HepG2 (cell line): ENCODE measurements around the gene CAP2. TPM values are rescaled to one million over a fixed set of nuclear protein-coding genes. Genes with fewer than 3 reads are reported as not detected.

Experiments
- ATAC-seq: fragments of 200-7000 bp; cut with Tn5 transposase; 3 replicates; pipeline ENCODE4 v1.9.1; 2020; ENCODE audit warnings: mild to moderate bottlenecking, moderate library complexity
- BruUV-seq: library from RNA; stranded (reverse); fragments of 400-500 nt; replicated peaks from 2 replicates; lab custom pipeline; 2021; lab: Mats Ljungman, UMichigan
- CTCF ChIA-PET: fragments of 300-600 bp; formaldehyde crosslinking; extraction: SDS; loops from one replicate; lab custom pipeline; 2021; ENCODE audit warnings: low total read pairs, inconsistent platforms, low intra/inter-chr PET ratio; lab: Yijun Ruan, JAX
- POLR2A ChIA-PET: fragments of 350-600 bp; sonication (Branson Sonifier 250); formaldehyde crosslinking; loops from one replicate; lab custom pipeline; 2020; ENCODE audit warnings: antibody characterized with exemption, inconsistent platforms; lab: Yijun Ruan, JAX
- DNase-seq: peaks from one replicate; pipeline ENCODE4 v3.0.0-alpha.2; 2015; ENCODE audit warnings: low spot score
- FAIRE-seq: peaks from 3 replicates; lab custom pipeline; 2011; peaks lifted over from hg19 to GRCh38; lab: Jason Lieb, UNC
- H2AFZ ChIP-seq: one replicate; pipeline ENCODE4 v1.6.1; 2011; ENCODE audit warnings: low read length, inconsistent platforms
- H3K27ac ChIP-seq: fragments of 300-600 bp; 3 replicates; pipeline ENCODE4 v1.8.0; 2011; ENCODE audit warnings: mixed run types, mild to moderate bottlenecking, mixed read lengths, low read length, inconsistent platforms; ENCODE audit not compliant: insufficient read depth; ENCODE audit errors: extremely low read length
- H3K27me3 ChIP-seq, 2 experiments: fragments of 200-600 bp in 1 of 2; 2 replicates in 1 of 2; 3 replicates in 1 of 2; pipeline versions ENCODE4 v1.6.0 to v1.8.0; 2011; ENCODE audit warnings: low read length in 2 of 2, mild to moderate bottlenecking in 2 of 2, moderate library complexity in 2 of 2, inconsistent platforms in 1 of 2; ENCODE audit not compliant: insufficient read depth in 2 of 2, control insufficient read depth in 1 of 2
- H3K36me3 ChIP-seq, 2 experiments: fragments of 200-600 bp in 1 of 2; replicated peaks in 1 of 2; 2 replicates in 1 of 2; 3 replicates in 1 of 2; pipeline versions ENCODE4 v1.5.1 to v1.8.0; 2011; ENCODE audit warnings: low read length in 2 of 2, inconsistent platforms in 1 of 2; ENCODE audit not compliant: insufficient read depth in 2 of 2, control insufficient read depth in 1 of 2
- H3K4me1 ChIP-seq: 2 replicates; pipeline ENCODE4 v1.5.1; 2012; ENCODE audit warnings: low read length, inconsistent platforms; ENCODE audit not compliant: insufficient read depth
- H3K4me2 ChIP-seq: 2 replicates; pipeline ENCODE4 v1.6.0; 2011; ENCODE audit warnings: low read depth, low read length, inconsistent platforms
- H3K4me3 ChIP-seq, 3 experiments: fragments of 200-600 bp in 1 of 3; sonication (generic), shearing (Covaris generic) in 1 of 3; replicated peaks in 1 of 3; 2 replicates each; pipeline ENCODE4 v1.5.1; 2011 to 2016; ENCODE audit warnings: low read length in 3 of 3, inconsistent platforms in 2 of 3, low read depth in 2 of 3, mild to moderate bottlenecking in 2 of 3, control low read depth in 1 of 3, mixed read lengths in 1 of 3; ENCODE audit not compliant: insufficient read depth in 1 of 3
- H3K79me2 ChIP-seq: one replicate; pipeline ENCODE4 v1.6.1; 2011; ENCODE audit warnings: low read length, inconsistent platforms; ENCODE audit not compliant: insufficient read depth
- H3K9ac ChIP-seq: 2 replicates; pipeline ENCODE4 v1.6.0; 2011; ENCODE audit warnings: mild to moderate bottlenecking, low read depth, low read length, inconsistent platforms; ENCODE audit not compliant: insufficient read depth
- H3K9me3 ChIP-seq: 2 replicates; pipeline ENCODE4 v1.5.1; 2012; ENCODE audit warnings: mild to moderate bottlenecking, low read length
- H4K20me1 ChIP-seq: 2 replicates; pipeline ENCODE4 v1.6.0; 2011; ENCODE audit warnings: inconsistent platforms, mild to moderate bottlenecking, low read length, moderate library complexity; ENCODE audit not compliant: insufficient read depth
- MYC ChIP-seq: sonication (generic); formaldehyde crosslinking; IDR thresholded peaks from 2 replicates; pipeline ENCODE4 v1.9.0; 2021; ENCODE audit warnings: missing genetic modification reagents, borderline replicate concordance
- STAT6 ChIP-seq: sonication (generic); formaldehyde crosslinking; IDR thresholded peaks from 2 replicates; pipeline ENCODE4 v1.4.0; 2020; ENCODE audit warnings: missing genetic modification reagents, mild to moderate bottlenecking, borderline replicate concordance
- U2AF1 ChIP-seq: fragments of 200-400 bp; formaldehyde crosslinking; optimal IDR thresholded peaks from 2 replicates; pipeline ENCODE3; 2017; ENCODE audit warnings: mild to moderate bottlenecking, low read depth, low read length
- ZBTB34 ChIP-seq: sonication (generic); formaldehyde crosslinking; IDR thresholded peaks from 2 replicates; pipeline ENCODE4 v1.8.0; 2022; ENCODE audit warnings: mild to moderate bottlenecking, missing genetic modification reagents
- ZC3H4 ChIP-seq: sonication (generic); formaldehyde crosslinking; IDR thresholded peaks from 2 replicates; pipeline ENCODE4 v1.4.0; 2020; ENCODE audit warnings: missing genetic modification reagents, borderline replicate concordance
- ZFP90 ChIP-seq: sonication (generic); formaldehyde crosslinking; IDR thresholded peaks from 2 replicates; pipeline ENCODE4 v1.8.0; 2022; ENCODE audit warnings: missing genetic modification reagents, mild to moderate bottlenecking, inconsistent platforms, borderline replicate concordance
- ZNF567 ChIP-seq: sonication (generic); formaldehyde crosslinking; IDR thresholded peaks from 2 replicates; pipeline ENCODE4 v1.8.1; 2023; ENCODE audit warnings: mild to moderate bottlenecking, missing genetic modification reagents, borderline replicate concordance
- ZNF619 ChIP-seq: sonication (generic); formaldehyde crosslinking; IDR thresholded peaks from 2 replicates; pipeline ENCODE4 v1.4.0; 2020; ENCODE audit warnings: mild to moderate bottlenecking, missing genetic modification reagents
- ZNF678 ChIP-seq: sonication (generic); formaldehyde crosslinking; IDR thresholded peaks from 2 replicates; pipeline ENCODE4 v1.4.0; 2020; ENCODE audit warnings: mild to moderate bottlenecking, missing genetic modification reagents
- ZNF740 ChIP-seq: sonication (generic); formaldehyde crosslinking; IDR thresholded peaks from 2 replicates; pipeline ENCODE4 v1.4.0; 2020; ENCODE audit warnings: missing genetic modification reagents
- ZSCAN20 ChIP-seq: sonication (generic); formaldehyde crosslinking; IDR thresholded peaks from 2 replicates; pipeline ENCODE4 v1.4.0; 2020; ENCODE audit warnings: missing genetic modification reagents, mild to moderate bottlenecking, borderline replicate concordance
- WGBS: methylation state at CpG from one replicate; pipeline ENCODE4 v1.1.6; 2017; ENCODE audit warnings: low lambda C conversion rate; 5-methylcytosine and 5-hydroxymethylcytosine counted together
- in situ Hi-C: cut with HindIII; loops from 2 replicates; pipeline ENCODE4 v1.10.0; 2017; ENCODE audit warnings: low pct_unique_long_range_greater_than_20kb; ENCODE audit not compliant: extremely low pct_ligation_motif_present
- intact Hi-C: fragments of 100-400 bp; cut with micrococcal nuclease; formaldehyde crosslinking; loops from one replicate; pipeline ENCODE4 v1.10.0; 2022; ENCODE audit not compliant: unreplicated experiment
- polyA plus RNA-seq, 8 experiments: library from polyadenylated mRNA; depleted of rRNA in 3 of 8; stranded (reverse) in 7 of 8; unstranded in 1 of 8; fragments of >200 nt; fragmentation: Illumina TruSeq in 4 of 8; extraction: Trizol in 4 of 8; gene quantifications; 2 replicates each; pipeline versions ENCODE4 v1.2.1 to v1.2.3, GENCODE V29; 2011 to 2016; ENCODE audit warnings: low read depth in 4 of 8, missing spikeins in 1 of 8, mixed read lengths in 1 of 8; ENCODE audit not compliant: insufficient read depth in 1 of 8
- total RNA-seq, 5 experiments: library from RNA; depleted of rRNA; stranded (reverse); fragments of >200 nt; fragmentation: Illumina TruSeq; extraction: Trizol; gene quantifications; 2 replicates each; pipeline ENCODE4 v1.2.3, GENCODE V29; 2016; ENCODE audit warnings: low read depth in 1 of 5

The CAP2 gene
- total and polyA plus RNA-seq, 2 of the 13 experiments (the other 11 are each of a cell fraction or from before 2014, with no cell fraction given): 7.9 to 53.1 TPM

GRCh38 chr6:17466147-17466546 is 72.8 kb downstream of the CAP2 start:
- intact Hi-C loops: no loop called here
- in situ Hi-C loops: no loop called here

More at GRCh38 chr6:17466147-17466546, 72.8 kb downstream of the CAP2 start:
- FAIRE-seq (no peak), ATAC-seq (no peak), DNase-seq (no peak)
- Histone ChIP-seq H3K36me3 (peaks cover 0 to 3% of the 10 kb centered on the region in 2 experiments; a peak in 2 of 5 replicates), H3K9me3 (no peaks in the 10 kb centered on the region), H3K4me1 (peaks cover 10% of the 10 kb centered on the region), H3K4me3 (no peak overlapping the region), H3K9ac (no peak overlapping the region), H3K27ac (no peak overlapping the region), H3K27me3 (no peaks in the 10 kb centered on the region), H3K4me2 (no peak overlapping the region), H2AFZ (no peak overlapping the region), H4K20me1 (no peaks in the 10 kb centered on the region), H3K79me2 (no peaks in the 10 kb centered on the region)
- ChIA-PET CTCF (no interaction called here), POLR2A (no interaction called here)
- 87% methylated on average over 5 of the region's 5 CpGs for WGBS
- BruUV-seq: no TSS peak
- TF ChIP-seq ZNF678 (no peak), ZC3H4 (CRISPR knock-in tag) (no peak), ZSCAN20 (CRISPR knock-in tag) (no peak), U2AF1 (no peak), ZFP90 (CRISPR knock-in tag) (no peak), MYC (CRISPR knock-in tag) (no peak), ZBTB34 (no peak), ZNF567 (no peak), ZNF619 (CRISPR knock-in tag) (no peak), STAT6 (CRISPR knock-in tag) (no peak), ZNF740 (CRISPR knock-in tag) (no peak)
